ENCODE measurements around the gene MED12L. TPM values are rescaled to one million over a fixed set of nuclear protein-coding genes. Genes with fewer than 3 reads are reported as not detected.
A peak's percentile ranks its signal among the peaks of the same experiment; 100 is the strongest.

Gene MED12L
- total and polyA plus RNA-seq, 4 experiments from 2014 or later: 0.35 to 0.78 TPM; not detected in 2

DNA sequence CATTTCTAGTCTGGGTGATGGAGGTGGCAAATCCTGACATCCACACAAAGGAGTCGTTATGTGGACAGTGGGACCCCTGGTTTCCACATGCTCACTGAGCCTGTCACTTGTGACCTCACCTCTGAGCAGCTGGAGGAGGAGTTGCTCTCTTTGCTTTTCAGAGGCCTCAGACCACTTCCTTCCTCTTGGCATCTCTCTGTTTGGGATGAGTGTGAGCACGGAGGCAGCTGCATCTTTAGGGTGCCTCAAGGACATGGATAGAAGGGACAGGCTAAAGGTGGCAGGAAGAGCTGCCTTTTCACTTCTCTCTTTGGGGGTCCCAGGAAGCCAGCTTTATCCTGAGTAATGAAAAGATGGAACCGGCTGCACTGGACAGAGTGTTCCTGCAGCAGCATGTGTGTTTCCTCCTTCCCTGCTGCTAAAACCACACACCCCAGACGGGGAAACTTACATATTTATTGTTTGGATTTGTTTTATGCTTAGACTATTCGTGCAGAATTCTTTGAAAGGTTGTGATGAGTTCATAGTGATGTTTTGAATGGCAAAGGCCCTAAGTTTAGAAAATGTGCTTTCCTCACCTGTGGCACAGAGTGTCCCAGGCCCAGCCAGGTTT is 85.8 kb downstream of the MED12L start:
- intact Hi-C loops (cut with micrococcal nuclease): loop anchor here (1.0 kb wide), 1 partner anchor 32 kb away; the partner anchor contains the start of gene GPR171
- Histone ChIP-seq H3K9me3 (ENCODE audit: control insufficient read depth in 1 of 2, low read length in 2 of 2) (no peaks in the 10 kb centered on the region), H3K4me3 (ENCODE audit: low read length in 2 of 2) (peak overlapping the region in 1 of 2 donors; percentile 0), H3K27ac (ENCODE audit: low read depth, low read length) (no peak overlapping the region), H3K27me3 (ENCODE audit: insufficient read depth, low read length) (no peaks in the 10 kb centered on the region), H3K36me3 (ENCODE audit: insufficient read depth, low read length) (no peaks in the 10 kb centered on the region), H3K4me1 (ENCODE audit: insufficient read depth, low read length) (peaks cover 34% of the 10 kb centered on the region)
- Mint-ChIP-seq H3K4me3 (peak overlapping the region in 7 of 8 donors; percentile 36 to 78 (median 65)), H3K27me3 (no peaks in the 10 kb centered on the region), H3K9me3 (no peaks in the 10 kb centered on the region), H3K4me1 (peaks cover 27 to 49% (median 36%) of the 10 kb centered on the region in 4 donors), H3K27ac (peak overlapping the region; percentile 77 to 94 (median 90)), H3K36me3 (no peaks in the 10 kb centered on the region)
- peak; percentile 39 to 61 (median 45) for DNase-seq
- CTCF ChIA-PET (ENCODE audit: partially characterized antibody): interaction anchor here (0.9 to 6.8 kb wide), 12 partner anchors 9 to 113 kb away, joined by 3 to 221 read pairs (median 6); partner anchors contain the start of genes GPR171 and P2RY14
- POLR2A ChIA-PET (ENCODE audit: partially characterized antibody): interaction anchor here (0.8 to 5.3 kb wide), 12 partner anchors 12 to 113 kb away, joined by 3 to 70 read pairs (median 5); partner anchors contain the start of genes GPR171 and P2RY14

DNA sequence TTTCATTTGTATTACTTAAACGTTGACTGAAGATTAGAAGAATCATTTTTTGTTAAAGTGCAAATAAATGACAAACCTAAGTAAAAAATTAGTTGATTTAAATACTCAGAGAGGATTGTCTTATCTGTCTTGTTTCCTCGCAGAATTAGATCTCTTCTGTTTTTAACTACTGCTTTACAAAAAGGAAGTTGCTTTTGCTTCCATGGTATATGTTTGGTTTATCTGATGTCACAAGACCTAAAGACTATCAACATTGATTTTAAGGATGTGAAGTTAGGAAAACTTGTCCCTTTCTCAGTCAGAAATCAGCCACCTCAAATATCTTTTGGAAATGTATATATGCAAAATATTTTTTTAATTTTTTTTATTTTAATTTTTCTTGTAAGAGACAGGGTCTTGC is 88.9 kb downstream of the MED12L start:
- peaks cover 23 to 41% (median 32%) of the 10 kb centered on the region in 4 donors for H3K4me1 Mint-ChIP-seq
- POLR2A ChIA-PET (ENCODE audit: partially characterized antibody): interaction anchor here (1.2 to 3.7 kb wide), 3 partner anchors 9 to 28 kb away, joined by 3 to 41 read pairs (median 5); no protein-coding TSS in a partner anchor

DNA sequence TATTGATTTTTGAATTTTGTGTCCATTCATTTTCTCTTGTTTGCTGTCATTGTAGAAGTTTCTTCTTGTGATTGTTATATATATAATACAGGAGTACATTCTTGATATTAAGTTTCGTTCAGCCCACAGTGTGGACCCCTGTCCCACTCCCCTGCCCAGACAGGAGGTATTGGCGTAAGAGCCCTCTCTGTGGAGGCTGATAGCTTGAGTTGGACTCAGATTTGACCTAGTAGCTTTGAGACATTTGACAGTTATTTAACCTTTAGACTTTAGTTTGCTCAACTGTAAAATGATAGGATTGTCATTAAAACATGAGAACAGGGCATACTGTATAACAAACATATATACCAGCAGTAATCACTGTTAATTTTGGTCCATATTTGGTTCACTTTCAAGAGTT is 90.5 kb downstream of the MED12L start:
- CTCF ChIA-PET (ENCODE audit: partially characterized antibody): interaction anchor here (0.6 to 1.4 kb wide), 3 partner anchors 9 to 106 kb away, joined by 3 to 6 read pairs (median 4); no protein-coding TSS in a partner anchor
- H3K4me1 Mint-ChIP-seq: peaks cover 12 to 27% (median 20%) of the 10 kb centered on the region in 4 donors

More for the DNA sequence above, 88.9 kb downstream of the MED12L start:
- Histone ChIP-seq H3K36me3 (ENCODE audit: insufficient read depth, low read length) (no peaks in the 10 kb centered on the region), H3K9me3 (ENCODE audit: control insufficient read depth in 1 of 2, low read length in 2 of 2) (no peaks in the 10 kb centered on the region), H3K4me3 (ENCODE audit: low read length in 2 of 2) (no peak overlapping the region), H3K27me3 (ENCODE audit: insufficient read depth, low read length) (no peaks in the 10 kb centered on the region), H3K27ac (ENCODE audit: low read depth, low read length) (no peak overlapping the region), H3K4me1 (ENCODE audit: insufficient read depth, low read length) (peaks cover 31% of the 10 kb centered on the region)
- DNase-seq: no peak
- Mint-ChIP-seq H3K9me3 (no peaks in the 10 kb centered on the region), H3K27me3 (no peaks in the 10 kb centered on the region), H3K36me3 (no peaks in the 10 kb centered on the region), H3K27ac (no peak overlapping the region), H3K4me3 (no peak overlapping the region)
- intact Hi-C loops (cut with micrococcal nuclease): no loop called here
- CTCF ChIA-PET (ENCODE audit: partially characterized antibody): interaction anchor here (1.1 to 1.7 kb wide), 4 partner anchors 11 to 54 kb away, joined by 3 to 5 read pairs (median 4); no protein-coding TSS in a partner anchor

DNA sequence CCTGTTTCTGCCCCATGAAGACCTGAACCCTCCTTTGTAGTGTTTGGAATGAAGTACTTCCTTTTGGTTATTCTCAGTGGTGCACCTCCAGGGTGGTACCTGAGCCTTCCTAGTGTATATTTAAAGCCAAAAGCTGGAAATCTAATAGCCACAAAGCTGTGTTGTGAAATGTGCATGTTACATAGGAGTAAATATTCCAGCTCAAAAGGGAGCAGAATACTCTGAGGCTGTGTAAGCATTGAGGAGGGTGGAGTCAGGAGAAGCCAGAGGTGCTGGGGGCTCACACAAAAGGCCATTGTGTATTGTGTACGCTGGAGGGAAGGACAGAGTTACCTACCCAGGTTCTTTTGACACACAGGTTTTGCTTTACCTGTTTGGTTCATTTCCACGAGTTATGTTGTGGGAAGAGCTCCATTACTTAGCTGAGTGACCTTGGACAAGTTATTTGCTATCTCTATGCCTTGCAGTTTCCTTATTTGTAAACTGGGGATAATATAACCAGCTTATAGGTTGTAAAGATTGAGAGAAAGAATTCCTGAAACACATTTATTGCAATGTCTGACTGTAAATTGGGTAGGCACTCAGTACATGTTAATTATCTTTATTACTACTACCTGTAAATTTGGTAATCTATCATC is 92.9 kb downstream of the MED12L start:
- DNase-seq: no peak
- CTCF ChIA-PET (ENCODE audit: partially characterized antibody): interaction anchor here (0.6 to 2.1 kb wide), 6 partner anchors 8 to 49 kb away, joined by 3 to 17 read pairs (median 4); partner anchors contain the start of gene GPR171
- no peak overlapping the region for H3K4me3 Mint-ChIP-seq
- H3K36me3 Mint-ChIP-seq: no peaks in the 10 kb centered on the region
- Histone ChIP-seq H3K4me3 (ENCODE audit: low read length in 2 of 2) (no peak overlapping the region), H3K4me1 (ENCODE audit: insufficient read depth, low read length) (peaks cover 16% of the 10 kb centered on the region), H3K27me3 (ENCODE audit: insufficient read depth, low read length) (no peaks in the 10 kb centered on the region), H3K27ac (ENCODE audit: low read depth, low read length) (no peak overlapping the region), H3K9me3 (ENCODE audit: control insufficient read depth in 1 of 2, low read length in 2 of 2) (no peaks in the 10 kb centered on the region), H3K36me3 (ENCODE audit: insufficient read depth, low read length) (no peaks in the 10 kb centered on the region)
- no peaks in the 10 kb centered on the region for H3K27me3 Mint-ChIP-seq
- H3K27ac Mint-ChIP-seq: peak overlapping the region in 2 of 7 donors; percentile 11 to 22
- no peaks in the 10 kb centered on the region for H3K9me3 Mint-ChIP-seq
- POLR2A ChIA-PET (ENCODE audit: partially characterized antibody): interaction anchor here (1.1 to 1.4 kb wide), 2 partner anchors 18 to 22 kb away, joined by 3 read pairs; no protein-coding TSS in a partner anchor
- H3K4me1 Mint-ChIP-seq: peaks cover 10 to 24% (median 14%) of the 10 kb centered on the region in 4 donors
- intact Hi-C loops (cut with micrococcal nuclease): no loop called here

More for the DNA sequence above, 90.5 kb downstream of the MED12L start:
- Histone ChIP-seq H3K36me3 (ENCODE audit: insufficient read depth, low read length) (no peaks in the 10 kb centered on the region), H3K4me1 (ENCODE audit: insufficient read depth, low read length) (peaks cover 15% of the 10 kb centered on the region), H3K27ac (ENCODE audit: low read depth, low read length) (no peak overlapping the region), H3K4me3 (ENCODE audit: low read length in 2 of 2) (no peak overlapping the region), H3K9me3 (ENCODE audit: control insufficient read depth in 1 of 2, low read length in 2 of 2) (no peaks in the 10 kb centered on the region), H3K27me3 (ENCODE audit: insufficient read depth, low read length) (no peaks in the 10 kb centered on the region)
- Mint-ChIP-seq H3K4me3 (no peak overlapping the region), H3K36me3 (no peaks in the 10 kb centered on the region), H3K27me3 (no peaks in the 10 kb centered on the region), H3K9me3 (no peaks in the 10 kb centered on the region), H3K27ac (no peak overlapping the region)
- intact Hi-C loops (cut with micrococcal nuclease): no loop called here
- POLR2A ChIA-PET (ENCODE audit: partially characterized antibody): no interaction called here
- DNase-seq: no peak

DNA sequence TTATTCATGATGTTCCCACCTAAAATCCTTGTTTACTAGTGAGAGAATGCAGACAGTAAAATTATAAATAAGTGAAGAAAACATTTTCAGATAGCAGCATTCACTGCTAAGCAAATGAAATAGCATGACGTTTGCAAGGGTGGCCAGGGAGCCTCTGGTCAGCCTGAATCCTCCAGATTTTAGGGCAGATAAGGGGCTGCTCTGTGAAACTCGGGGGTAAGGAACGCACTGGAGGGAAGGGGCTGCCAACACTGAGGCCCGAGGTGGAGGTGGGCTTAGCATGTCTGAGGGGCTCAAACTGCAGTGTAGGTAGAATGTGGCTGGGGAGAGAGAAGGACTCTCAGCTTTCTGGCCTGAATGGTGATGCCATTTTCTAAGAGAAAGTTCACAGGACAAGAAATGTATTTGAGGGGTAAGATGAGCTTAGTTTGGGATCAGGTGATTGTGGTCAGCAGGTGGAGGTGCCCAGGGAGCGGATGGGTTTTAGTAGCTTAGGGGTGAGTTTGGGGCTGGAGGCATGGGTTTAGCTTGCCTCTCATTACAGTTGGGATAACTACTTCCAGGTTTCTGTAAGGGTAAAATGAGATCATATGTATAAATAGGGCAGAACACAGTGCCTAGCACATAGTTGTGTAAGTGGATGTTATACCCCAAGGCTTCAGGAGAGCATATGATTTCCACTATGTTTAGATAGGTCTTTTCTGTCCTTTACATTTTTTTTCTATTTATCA is 97.0 kb downstream of the MED12L start:
- no peaks in the 10 kb centered on the region for H3K36me3 Mint-ChIP-seq
- H3K4me3 Mint-ChIP-seq: peak overlapping the region in 5 of 8 donors; percentile 4 to 80 (median 29)
- CTCF ChIA-PET (ENCODE audit: partially characterized antibody): interaction anchor here (1.2 to 3.7 kb wide), 6 partner anchors 11 to 100 kb away, joined by 3 to 12 read pairs (median 4); no protein-coding TSS in a partner anchor
- no peak for DNase-seq
- H3K4me1 Mint-ChIP-seq: peaks cover 23 to 32% (median 25%) of the 10 kb centered on the region in 4 donors
- Histone ChIP-seq H3K36me3 (ENCODE audit: insufficient read depth, low read length) (no peaks in the 10 kb centered on the region), H3K4me1 (ENCODE audit: insufficient read depth, low read length) (peaks cover 27% of the 10 kb centered on the region), H3K27me3 (ENCODE audit: insufficient read depth, low read length) (no peaks in the 10 kb centered on the region), H3K27ac (ENCODE audit: low read depth, low read length) (no peak overlapping the region), H3K4me3 (ENCODE audit: low read length in 2 of 2) (no peak overlapping the region), H3K9me3 (ENCODE audit: control insufficient read depth in 1 of 2, low read length in 2 of 2) (no peaks in the 10 kb centered on the region)
- no peaks in the 10 kb centered on the region for H3K27me3 Mint-ChIP-seq
- peak overlapping the region; percentile 1 to 94 (median 88) for H3K27ac Mint-ChIP-seq
- intact Hi-C loops (cut with micrococcal nuclease): loop anchor here (1.0 kb wide), 2 partner anchors 21 to 27 kb away; partner anchors contain the start of gene GPR171
- no peaks in the 10 kb centered on the region for H3K9me3 Mint-ChIP-seq
- POLR2A ChIA-PET (ENCODE audit: partially characterized antibody): interaction anchor here (1.0 to 6.5 kb wide), 8 partner anchors 10 to 419 kb away, joined by 3 to 118 read pairs (median 6); partner anchors contain the start of genes GPR171 and SIAH2

GRCh38 chr3:151183265-151183671 is 97.8 kb downstream of the MED12L start:
- H3K36me3 ChIP-seq (ENCODE audit: insufficient read depth, low read length): no peaks in the 10 kb centered on the region
- no peak overlapping the region for H3K27ac ChIP-seq (ENCODE audit: low read depth, low read length)
- Mint-ChIP-seq H3K4me1 (peaks cover 23 to 32% (median 25%) of the 10 kb centered on the region in 4 donors), H3K27me3 (no peaks in the 10 kb centered on the region), H3K27ac (peak overlapping the region; percentile 1 to 94 (median 91)), H3K9me3 (no peaks in the 10 kb centered on the region), H3K36me3 (no peaks in the 10 kb centered on the region), H3K4me3 (peak overlapping the region; percentile 27 to 84 (median 76))
- intact Hi-C loops (cut with micrococcal nuclease): loop anchor here (1.0 kb wide), 2 partner anchors 20 to 26 kb away; partner anchors contain the start of gene GPR171
- no peaks in the 10 kb centered on the region for H3K27me3 ChIP-seq (ENCODE audit: insufficient read depth, low read length)
- CTCF ChIA-PET (ENCODE audit: partially characterized antibody): interaction anchor here (1.2 to 3.7 kb wide), 5 partner anchors 11 to 99 kb away, joined by 3 to 12 read pairs (median 4); no protein-coding TSS in a partner anchor
- POLR2A ChIA-PET (ENCODE audit: partially characterized antibody): interaction anchor here (1.0 to 6.5 kb wide), 8 partner anchors 9 to 420 kb away, joined by 3 to 118 read pairs (median 6); partner anchors contain the start of genes GPR171 and SIAH2
- DNase-seq: peak; percentile 32 to 61 (median 40)
- H3K4me3 ChIP-seq (ENCODE audit: low read length in 2 of 2): peak overlapping the region in 1 of 2 donors; percentile 33
- no peaks in the 10 kb centered on the region for H3K9me3 ChIP-seq (ENCODE audit: control insufficient read depth in 1 of 2, low read length in 2 of 2)
- H3K4me1 ChIP-seq (ENCODE audit: insufficient read depth, low read length): peaks cover 27% of the 10 kb centered on the region

Data from CD4-positive, alpha-beta memory T cell (primary cell).